Activated effector memory CD4-positive, alpha-beta T cell treated with anti-CD3 and anti-CD28 coated beads, Interleukin-2, amount 50 U/mL, for 16 hours (primary cell): Measurements from ENCODE around the gene ARMC10.
"Not testable (repeated sequence)": the region's sequence is repeated elsewhere in the genome, so short reads cannot be mapped to it uniquely, and the experiment has no call there.

Experiments used
- DNase-seq: peaks from one replicate; pipeline ENCODE4 v3.0.0-alpha.2; 2020

The ARMC10 gene

DNA sequence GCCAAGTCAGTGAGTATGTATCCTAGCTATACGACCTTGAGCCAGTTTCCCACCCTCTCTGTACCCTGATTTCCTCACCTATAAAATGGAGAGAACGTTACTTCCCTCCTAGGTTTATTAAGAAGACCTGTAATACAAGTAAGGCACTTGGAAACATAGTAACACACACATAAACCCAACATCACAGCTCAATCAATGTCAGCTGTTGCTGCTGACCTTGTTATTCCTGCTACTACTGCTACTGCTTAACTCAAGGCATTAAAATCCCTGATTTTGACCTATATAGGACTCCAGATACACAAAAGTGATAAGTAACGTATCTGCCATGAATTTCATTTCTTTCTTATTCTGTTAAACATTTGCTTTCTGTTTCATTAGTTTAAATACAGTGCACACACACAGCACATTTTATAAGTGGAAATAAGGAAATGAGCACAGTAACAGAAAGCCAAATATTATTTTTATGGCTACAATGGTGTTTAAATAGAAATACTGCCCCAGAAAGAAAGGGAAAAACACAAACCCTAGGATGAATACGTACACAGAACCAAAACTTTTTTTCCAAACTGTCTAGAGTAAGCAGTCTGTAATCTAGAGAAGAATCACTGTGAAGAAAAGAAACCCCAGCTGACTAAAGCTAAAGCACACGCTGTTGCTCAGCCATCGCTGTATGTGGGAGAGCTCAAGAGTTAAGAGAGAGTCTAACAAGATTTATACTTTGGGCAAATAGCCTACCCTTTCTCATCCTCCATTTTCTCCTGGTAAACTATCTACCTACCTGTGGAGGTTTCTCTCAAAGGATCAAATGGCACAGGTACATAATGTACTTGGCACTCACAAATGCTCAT lies 55.0 kb downstream of the ARMC10 start:
- DNase-seq, result no peak

GRCh38 chr7:103130901-103131624 lies 56.1 kb downstream of the ARMC10 start:
- DNase-seq, result no peak

DNA sequence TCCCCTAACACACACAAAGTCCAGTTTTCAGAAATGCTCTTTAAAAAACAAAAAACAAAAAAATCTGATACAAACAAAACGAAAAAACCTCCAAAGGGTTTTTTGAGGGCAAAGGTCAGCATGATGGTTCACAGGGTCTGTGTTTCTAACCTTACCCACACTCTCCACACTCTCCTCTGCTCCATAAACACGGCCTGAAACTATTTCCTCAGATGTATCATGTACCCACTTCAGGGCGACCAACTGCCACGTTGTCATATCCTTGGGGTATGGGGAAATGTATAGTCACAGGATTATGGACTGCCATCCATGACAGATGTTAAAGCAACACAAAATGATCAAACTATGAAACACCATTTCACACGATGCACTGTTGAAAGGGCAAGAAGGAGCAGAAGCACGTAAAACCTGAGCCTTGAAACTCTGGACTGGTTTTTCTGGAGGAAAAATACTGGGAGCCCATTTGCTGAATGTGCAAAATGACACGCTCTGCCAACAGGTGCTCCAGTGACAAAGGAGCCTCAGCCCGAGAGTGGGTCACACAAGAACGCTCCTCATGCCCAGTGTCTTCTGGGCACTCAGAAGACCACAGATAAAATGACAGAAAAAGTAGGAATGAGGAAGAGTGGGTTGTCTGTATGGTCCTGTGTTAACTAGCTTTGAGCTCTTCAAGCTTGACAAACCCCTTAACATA lies 58.2 kb downstream of the ARMC10 start:
- no peak for DNase-seq

DNA sequence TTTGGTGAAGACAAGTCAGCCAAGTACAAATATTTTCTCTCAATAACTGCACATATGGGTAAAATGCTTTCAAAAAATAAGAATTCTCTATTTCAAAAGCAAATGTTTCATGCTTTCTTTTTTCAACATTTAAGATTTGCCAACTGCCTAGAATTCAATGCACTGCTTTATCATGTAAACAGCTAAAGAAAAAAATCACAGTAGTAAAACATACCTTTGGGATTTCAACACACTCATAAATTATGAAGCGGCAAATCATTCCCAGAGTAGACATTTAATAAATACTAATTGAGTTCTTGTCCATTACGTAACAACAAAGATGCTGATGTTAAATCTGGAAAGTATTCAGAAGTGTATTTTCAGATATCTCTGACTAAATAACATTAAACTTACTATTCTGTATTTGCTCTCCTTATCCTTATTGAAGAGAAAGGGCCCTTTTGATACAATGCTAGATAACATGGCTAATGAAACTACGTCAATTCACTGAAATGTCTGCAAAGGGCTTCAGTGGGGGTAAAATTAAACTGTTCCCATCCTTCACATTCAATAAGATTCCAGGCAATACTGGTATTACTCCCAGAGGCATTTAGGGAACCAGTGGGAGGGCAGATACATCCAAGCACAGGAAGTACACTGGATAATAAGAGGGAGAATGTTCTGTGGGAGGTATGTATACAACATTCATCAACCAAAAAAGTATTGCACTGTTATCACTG lies 60.1 kb downstream of the ARMC10 start:
- DNase-seq, result no peak

DNA sequence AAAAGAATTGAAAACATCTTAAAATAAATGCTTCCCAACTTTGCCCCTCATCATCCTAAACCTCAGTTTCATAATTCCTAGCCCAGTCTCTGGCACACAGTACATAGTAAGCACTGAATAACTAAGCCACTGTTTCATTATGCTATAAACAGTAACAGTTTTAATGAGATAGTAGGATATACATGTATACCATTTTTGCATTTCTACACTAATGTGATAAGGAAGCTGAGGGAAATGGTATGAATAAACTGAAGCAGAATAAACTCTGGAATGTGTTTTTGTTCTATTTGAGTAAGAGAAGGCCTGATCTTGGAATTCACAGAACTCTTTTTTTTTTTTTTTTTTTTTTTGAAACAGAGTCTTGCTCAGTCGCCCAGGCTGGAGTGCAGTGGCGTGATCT lies 65.1 kb downstream of the ARMC10 start:
- DNase-seq, result no peak

- DNase-seq, result no peak
Measured at GRCh38 chr7:103140685-103141084, 65.7 kb downstream of the ARMC10 start.

DNA sequence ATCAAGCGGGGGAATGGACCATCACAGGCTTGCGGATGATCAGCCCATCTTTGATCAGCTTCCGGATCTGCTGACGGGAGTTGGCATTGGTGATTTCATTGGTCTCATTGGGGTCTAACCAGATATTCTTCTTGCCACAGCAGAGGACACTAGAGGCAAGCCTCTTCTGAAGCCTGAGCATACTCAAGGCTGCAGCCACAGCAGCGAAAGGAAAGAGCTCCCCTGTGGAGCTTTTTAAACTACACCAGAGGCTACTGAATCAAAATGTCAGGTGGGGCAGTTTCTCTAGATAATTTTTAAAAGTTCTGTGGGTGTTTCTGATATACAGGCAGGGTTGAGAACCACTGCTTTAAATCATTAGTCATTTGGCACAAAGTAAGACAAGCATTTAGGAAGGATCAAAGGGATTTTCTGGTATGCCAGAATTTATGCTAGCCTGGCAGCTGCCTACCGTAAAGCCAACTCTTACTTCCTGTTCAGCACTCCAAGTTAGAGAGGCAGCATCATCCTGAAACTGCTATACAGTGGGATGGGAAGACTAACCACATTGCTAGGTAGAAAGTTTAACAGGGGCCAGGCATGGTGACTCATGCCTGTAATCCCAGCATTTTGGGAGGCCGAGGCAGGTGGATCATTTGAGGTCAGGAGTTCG lies 66.9 kb downstream of the ARMC10 start:
- no peak for DNase-seq

GRCh38 chr7:103142494-103142893 lies 67.6 kb downstream of the ARMC10 start:
- DNase-seq, result no peak

- no peak for DNase-seq
Measured at GRCh38 chr7:103143868-103144267, 68.9 kb downstream of the ARMC10 start.

- DNase-seq, result not testable (repeated sequence)
Measured at GRCh38 chr7:103144754-103145153, 69.8 kb downstream of the ARMC10 start.

GRCh38 chr7:103148131-103148993 lies 73.4 kb downstream of the ARMC10 start:
- DNase-seq, result no peak
